NCI-H2171 (cell line): ENCODE measurements around the gene BTK.

Experiments used
- DNase-seq: peaks from one replicate; lab custom pipeline; 2025; lab: John Stamatoyannopoulos, UW

BTK gene

GRCh38 chrX:101393530-101394305 is 7.7 kb upstream of the BTK start:
- DNase-seq = no peak

- no peak for DNase-seq
These were observed 5.8 kb upstream of the BTK start for GRCh38 chrX:101391831-101392230.

GRCh38 chrX:101390664-101391525 is 4.9 kb upstream of the BTK start, which contains the start of gene RPL36A:
RPL36A (plus strand) TSS chrX:101391011; CDS start chrX:101391044, 33 bp downstream.
- peak; percentile 76 for DNase-seq

GRCh38 chrX:101388604-101389003 is 2.6 kb upstream of the BTK start:
- DNase-seq = no peak

GRCh38 chrX:101386542-101386885 is 523 bp upstream of the BTK start:
- DNase-seq = no peak

- no peak for DNase-seq
These were observed 836 bp downstream of the BTK start for GRCh38 chrX:101385026-101385684.

GRCh38 chrX:101383679-101384205 is 2.2 kb downstream of the BTK start:
- DNase-seq = no peak

- no peak for DNase-seq
These were observed 8.4 kb downstream of the BTK start for GRCh38 chrX:101377547-101377946.

- no peak for DNase-seq
These were observed 15.0 kb downstream of the BTK start for GRCh38 chrX:101370888-101371504.

GRCh38 chrX:101369687-101370086 is 16.3 kb downstream of the BTK start:
- no peak for DNase-seq

GRCh38 chrX:101368800-101369199 is 17.2 kb downstream of the BTK start:
- DNase-seq = no peak

- DNase-seq = no peak
These were observed 20.6 kb downstream of the BTK start for GRCh38 chrX:101365301-101365795.

- DNase-seq = no peak
These were observed 23.2 kb downstream of the BTK start for GRCh38 chrX:101362757-101363156.

- no peak for DNase-seq
These were observed 23.9 kb downstream of the BTK start for GRCh38 chrX:101362116-101362515.

GRCh38 chrX:101360390-101360789 is 25.6 kb downstream of the BTK start:
- DNase-seq = no peak

GRCh38 chrX:101359966-101360365 is 26.0 kb downstream of the BTK start:
- no peak for DNase-seq

GRCh38 chrX:101357166-101357795 is 28.7 kb downstream of the BTK start:
- DNase-seq = no peak

- no peak for DNase-seq
These were observed 36.8 kb downstream of the BTK start for GRCh38 chrX:101349193-101349562.

- DNase-seq = peak; percentile 50
These were observed 37.4 kb downstream of the BTK start, which contains the start of gene TIMM8A for GRCh38 chrX:101348452-101349192. TIMM8A (minus strand) TSS chrX:101348742; CDS start chrX:101348664, 78 bp downstream.

- no peak for DNase-seq
These were observed 38.0 kb downstream of the BTK start for GRCh38 chrX:101347859-101348451.
